GM21825 (cell line): Measurements from ENCODE around the gene RIMS4.

Experiments
- ATAC-seq: cut with Tn5 transposase; IDR thresholded peaks from one replicate; pipeline ENCODE4 v1.9.1; 2021; ENCODE audit warnings: mild to moderate bottlenecking, moderate library complexity; ENCODE audit not compliant: unreplicated experiment

Gene RIMS4

GRCh38 chr20:44703956-44704488, 106.3 kb downstream of the RIMS4 start:
- no peak for ATAC-seq

- ATAC-seq = peak; percentile 17
These were observed 107.0 kb downstream of the RIMS4 start for GRCh38 chr20:44703183-44703925.

GRCh38 chr20:44702776-44703175, 107.6 kb downstream of the RIMS4 start:
- ATAC-seq = peak; percentile 53

- no peak for ATAC-seq
These were observed 108.5 kb downstream of the RIMS4 start for GRCh38 chr20:44701858-44702256.
